HG03095 (cell line): ENCODE results near the gene TRIM16.
"Not testable (repeated sequence)": the region's sequence is repeated elsewhere in the genome, so short reads cannot be mapped to it uniquely, and the experiment has no call there.

Experiments used
- ATAC-seq: cut with Tn5 transposase; IDR thresholded peaks from one replicate; pipeline ENCODE4 v1.9.1; 2021; ENCODE audit warnings: moderate library complexity; ENCODE audit not compliant: unreplicated experiment

The TRIM16 gene

DNA sequence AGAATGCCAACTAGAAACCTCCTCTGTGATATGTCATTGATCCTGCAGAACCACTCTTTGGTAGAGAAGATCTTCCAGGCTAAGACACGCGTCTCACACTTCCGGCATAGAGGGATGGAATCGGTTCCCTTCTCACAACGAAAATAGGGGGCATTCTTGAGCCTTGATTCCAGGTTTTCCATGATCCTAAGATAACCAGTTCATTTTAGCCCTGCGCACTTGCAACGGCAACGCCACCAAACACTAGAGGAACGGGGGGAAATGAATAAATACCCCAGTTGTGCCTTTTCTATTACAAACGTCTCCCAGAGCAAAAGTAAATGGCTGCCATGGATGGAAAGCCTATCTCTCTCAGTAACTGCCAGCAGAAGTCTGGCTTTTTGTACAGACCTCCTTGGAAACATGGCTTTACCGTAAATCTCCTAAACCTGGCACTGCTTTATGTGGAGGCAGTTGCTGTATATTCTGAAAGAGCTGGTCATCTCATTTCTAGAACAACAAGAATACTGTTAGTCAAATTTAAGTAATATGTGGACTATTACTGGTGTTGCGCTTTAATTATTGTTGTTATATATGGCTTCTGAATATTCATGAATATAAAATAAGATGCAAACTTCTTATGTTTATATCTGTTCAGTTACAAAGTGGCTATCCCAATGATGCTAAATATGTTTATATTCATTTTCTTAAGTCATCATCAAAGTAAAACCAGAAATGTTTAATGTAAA lies 64.6 kb downstream of the TRIM16 start, which contains the start of gene FBXW10B:
Gene FBXW10B (minus strand): TSS at position 374 of the 728 bp plus-strand sequence. CDS start 192 bp downstream, at position 182.
- not testable (repeated sequence) for ATAC-seq

DNA sequence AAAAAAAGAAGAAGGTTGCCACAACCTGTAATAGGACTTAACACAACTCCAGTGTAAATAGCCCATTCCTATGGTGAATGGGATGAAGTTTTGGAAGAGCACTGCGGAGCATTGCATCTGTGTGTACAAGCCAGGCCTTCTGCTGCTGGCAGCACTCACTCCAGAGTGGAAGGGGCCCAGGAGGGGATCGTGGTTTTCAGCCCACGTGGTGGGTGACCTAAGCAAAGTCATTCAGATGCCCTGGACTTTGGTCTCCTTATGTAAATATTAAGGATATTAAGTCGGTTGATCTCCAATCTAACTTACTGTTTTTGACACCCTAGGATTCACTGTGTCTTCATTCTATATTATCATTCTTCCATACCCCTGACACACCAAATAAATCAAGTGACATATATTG lies 67.3 kb downstream of the TRIM16 start:
- ATAC-seq, result not testable (repeated sequence)

DNA sequence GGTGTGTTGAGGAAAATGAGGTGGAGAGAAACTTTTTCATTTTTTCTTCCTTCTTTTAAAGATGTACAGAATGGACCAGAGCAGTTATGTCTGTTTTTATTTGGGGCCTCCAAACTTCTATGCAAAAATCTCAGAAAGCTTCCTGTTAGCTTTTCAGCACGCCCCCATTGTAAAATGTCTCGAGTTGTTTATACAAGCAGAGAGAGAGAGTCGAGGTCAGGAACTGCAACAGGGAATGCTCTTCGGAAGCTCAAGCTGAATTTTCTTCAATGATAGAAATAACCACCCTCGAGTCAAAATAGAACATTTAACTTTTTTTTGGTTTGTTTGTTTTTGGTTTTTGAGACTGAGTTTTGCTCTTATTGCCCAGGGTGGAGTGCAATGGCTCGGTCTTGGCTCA lies 68.3 kb downstream of the TRIM16 start:
- ATAC-seq, result not testable (repeated sequence)

DNA sequence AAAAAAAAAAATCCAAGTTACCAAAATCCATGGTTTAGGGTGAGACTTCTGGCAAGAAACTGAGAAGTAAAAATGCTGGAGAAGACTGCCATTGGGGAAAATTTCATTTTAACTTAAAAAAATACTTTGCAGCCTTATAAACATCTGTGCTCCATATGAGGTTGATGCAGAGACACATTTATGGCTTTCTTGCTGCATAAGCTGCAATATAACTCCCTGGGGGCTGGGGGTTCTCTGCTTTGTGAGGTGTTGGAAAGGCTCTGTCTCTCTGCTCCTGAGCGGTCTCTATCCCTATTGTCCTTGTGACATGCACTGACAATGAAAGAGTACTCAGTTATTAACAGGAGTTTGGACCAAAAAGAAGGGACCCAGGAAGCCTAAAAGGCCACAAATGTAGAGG lies 71.0 kb downstream of the TRIM16 start:
- not testable (repeated sequence) for ATAC-seq

DNA sequence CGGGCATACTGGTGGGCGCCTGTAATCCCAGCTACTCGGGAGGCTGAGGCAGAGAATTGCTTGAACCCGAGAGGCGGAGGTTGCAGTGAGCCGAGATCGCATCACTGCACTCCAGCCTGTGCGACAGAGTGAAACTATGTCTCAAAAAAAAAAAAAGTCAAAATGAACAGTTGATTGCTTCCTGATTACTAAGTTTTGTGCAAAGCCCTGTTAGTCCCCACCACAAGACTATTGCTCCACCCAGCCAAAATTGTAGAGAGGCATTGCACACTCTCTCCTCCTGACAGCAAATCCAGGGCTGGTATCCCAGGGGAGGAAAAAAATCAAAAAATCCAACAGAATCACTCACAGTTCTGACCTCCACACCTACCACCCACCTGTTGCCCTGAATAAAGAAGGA lies 91.2 kb downstream of the TRIM16 start:
- not testable (repeated sequence) for ATAC-seq

DNA sequence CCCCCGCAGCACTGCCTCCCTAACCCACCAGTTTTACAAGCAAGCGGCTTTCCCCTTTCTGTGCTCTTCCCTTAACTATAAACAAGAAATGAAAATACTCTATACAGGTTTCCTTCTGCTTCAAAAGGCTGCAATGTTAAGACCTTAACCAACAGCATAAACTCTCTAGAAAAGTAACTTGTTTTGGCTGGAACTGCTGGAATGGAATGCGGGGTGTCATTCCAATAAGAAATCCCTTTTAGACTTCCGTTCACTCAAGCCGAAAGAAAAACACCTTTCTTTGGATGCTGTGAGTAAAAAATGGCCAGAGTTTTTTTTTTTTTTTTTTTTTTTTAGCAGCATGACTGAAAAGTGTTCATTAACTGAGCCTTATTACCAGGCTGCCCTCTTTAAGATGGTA lies 92.1 kb downstream of the TRIM16 start:
- ATAC-seq, result not testable (repeated sequence)

DNA sequence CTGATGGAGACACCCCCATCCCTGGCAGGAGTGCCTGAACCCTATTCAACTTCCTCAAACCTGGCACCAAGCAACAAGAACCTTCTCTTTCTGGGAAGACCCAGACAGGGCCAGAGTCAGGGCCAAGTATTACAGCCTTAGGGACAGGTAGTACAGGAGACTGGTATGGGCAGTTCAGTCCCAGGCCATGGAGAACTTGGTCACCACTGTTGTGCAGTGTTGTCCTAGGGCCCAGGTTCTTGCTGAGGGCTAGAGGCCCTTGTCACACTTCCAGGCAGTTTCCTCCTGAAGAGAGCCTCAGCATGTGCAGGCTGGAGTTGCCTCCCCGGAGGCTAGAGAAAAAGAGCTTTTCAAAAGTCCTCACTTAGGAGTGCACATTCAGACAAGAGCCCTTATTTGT lies 93.3 kb downstream of the TRIM16 start:
- not testable (repeated sequence) for ATAC-seq

DNA sequence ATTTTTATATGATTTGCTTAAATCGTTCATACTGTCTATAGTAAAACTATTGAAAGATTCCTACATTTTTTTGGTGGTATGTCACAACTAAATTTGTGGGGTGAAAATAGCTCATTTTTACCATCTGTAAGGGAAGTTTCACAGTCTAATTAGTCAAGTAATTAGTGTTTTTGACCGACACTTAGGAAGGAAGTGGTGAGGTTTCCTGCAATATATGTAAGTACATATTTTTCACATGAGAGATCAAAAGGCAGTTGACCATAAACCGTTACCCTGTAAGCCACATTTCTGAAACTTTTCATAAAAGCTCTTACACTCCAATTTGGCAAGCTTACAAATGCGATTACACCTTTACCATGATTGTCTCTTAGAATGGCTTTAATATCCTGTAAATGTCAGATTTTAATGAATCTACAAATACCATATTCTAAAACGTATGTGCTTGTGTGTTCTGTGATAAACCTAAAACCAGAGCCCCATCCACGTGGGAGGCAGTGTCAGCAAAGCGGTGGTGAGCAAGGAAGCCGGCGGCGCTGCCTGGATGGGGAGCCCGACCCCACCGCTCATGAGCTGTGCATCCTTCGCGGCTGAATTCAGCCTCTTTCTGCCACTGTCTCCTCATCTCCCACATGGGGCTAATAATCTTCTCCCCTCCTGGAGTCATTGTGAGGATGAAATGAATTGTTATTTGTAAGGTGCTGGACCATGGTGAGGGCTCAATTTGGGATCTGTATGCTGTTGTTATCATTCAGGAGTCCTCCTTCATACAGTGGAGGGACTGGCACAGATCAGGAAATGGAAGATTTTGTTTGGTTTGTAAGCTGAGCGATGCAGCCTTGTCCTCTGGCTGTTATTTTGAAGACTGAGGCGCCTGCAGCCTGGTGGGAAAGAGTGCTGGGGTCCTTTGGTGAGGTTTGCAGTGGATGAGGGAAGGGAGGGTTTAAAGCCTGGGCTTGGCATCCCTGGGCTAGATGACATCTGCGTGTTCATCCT lies 94.3 kb downstream of the TRIM16 start:
- not testable (repeated sequence) for ATAC-seq

DNA sequence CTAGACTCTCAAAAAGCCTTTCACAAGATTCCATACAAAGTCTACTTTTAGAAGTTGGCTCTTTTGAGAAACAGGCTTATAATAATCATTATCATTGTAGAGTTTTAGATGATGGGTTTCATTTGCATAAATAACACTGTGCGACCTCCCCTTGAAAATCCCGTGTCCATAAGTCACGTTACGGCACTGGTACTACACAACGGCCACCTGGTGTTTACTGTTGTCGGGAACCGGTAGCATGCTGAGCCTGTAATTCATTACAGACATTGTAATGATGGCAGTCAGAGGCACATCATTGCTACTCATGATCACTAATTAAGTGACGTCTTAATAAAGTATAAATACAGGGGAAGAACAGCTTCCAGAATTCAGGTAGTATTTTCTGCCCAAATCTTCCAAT lies 96.1 kb downstream of the TRIM16 start:
- not testable (repeated sequence) for ATAC-seq

DNA sequence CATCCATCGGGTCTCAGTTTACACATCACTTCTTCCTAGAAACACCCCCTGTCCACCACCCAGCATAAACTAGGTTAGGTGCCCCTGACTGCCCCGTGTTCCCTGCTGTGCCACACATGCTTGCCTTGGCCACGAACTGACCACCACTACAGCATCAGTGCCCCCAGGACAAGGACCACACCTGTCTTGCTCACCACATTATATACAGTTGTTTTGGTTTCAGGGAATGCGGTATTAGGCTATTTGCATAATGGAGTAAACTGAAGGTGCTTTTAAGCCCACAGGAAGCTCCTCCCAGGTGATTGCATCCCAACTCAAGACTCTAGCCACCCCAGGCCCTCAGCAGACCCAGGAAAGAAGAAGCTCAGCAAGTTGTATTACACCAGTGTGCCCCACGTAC lies 100.8 kb downstream of the TRIM16 start:
- ATAC-seq, result not testable (repeated sequence)

DNA sequence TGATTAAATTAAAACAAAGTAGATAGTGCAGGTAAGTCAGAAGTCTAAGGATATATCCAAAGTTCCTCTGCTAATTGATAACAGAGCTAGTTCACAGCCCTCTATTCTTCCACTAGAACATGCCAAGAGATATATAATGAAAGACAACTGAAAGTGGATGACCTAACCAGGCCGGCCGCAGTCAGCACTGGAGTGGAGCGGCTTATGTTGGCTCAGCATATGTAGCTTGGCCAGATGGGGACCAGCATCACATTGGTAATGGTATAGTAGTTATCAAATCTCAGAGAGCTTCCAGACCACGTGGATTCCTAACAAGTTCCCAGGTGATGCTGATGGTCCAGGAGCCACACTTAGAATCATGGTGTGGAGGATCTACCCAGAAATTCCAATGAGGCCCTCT lies 102.6 kb downstream of the TRIM16 start:
- not testable (repeated sequence) for ATAC-seq
